WI38 (cell line): Measurements from ENCODE around the gene CCDC191.

Source experiments
- H3K4me3 ChIP-seq: 2 replicates; pipeline ENCODE4 v1.5.1; 2011; ENCODE audit warnings: low read depth, mild to moderate bottlenecking, control low read depth, low read length
- CTCF ChIP-seq: IDR thresholded peaks from 2 replicates; pipeline ENCODE4 v1.5.1; 2012; ENCODE audit warnings: low read depth, mild to moderate bottlenecking, control low read depth, low read length

Gene CCDC191

DNA sequence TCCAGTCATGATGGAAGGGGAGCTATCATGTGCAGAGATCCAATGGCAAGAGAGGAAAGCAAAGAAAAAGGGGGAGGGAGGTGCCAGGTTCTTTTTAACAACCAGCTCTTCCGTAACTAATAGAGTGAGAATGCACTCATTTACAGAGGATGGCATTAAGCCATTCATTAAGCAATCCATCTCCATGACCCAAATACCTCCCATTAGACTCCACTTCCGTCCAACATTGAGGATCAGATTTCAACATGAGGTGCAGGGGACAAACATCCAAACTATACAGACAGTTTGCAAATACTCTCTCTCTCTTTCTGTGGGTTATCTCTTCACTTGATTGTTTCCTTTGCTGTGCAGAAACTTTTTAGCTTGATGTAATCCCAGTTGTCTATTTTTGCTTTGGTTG is 87.3 kb downstream of the CCDC191 start:
- TF ChIP-seq CTCF = no peak
- no peak overlapping the region for H3K4me3 ChIP-seq

DNA sequence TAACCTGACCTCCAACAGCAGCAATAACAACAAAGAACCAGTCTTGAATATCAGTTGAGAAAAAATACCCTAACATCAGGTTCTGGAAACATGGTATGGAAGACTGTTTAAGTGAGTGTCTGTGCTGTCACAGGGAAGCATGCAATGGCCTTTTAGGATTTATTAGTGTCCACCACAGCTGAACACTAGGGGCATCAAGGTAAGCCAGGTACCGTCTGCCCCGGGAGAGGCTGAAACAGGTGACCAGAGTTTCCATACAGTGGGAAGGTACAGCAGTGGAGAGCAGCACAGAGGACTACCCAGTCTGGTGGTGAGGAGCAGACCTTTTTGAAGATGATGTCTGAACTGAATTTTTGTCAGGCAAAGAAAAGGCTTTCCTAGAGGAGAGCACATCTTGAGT is 90.2 kb downstream of the CCDC191 start:
- H3K4me3 ChIP-seq = no peak overlapping the region
- no peak for TF ChIP-seq CTCF

- H3K4me3 ChIP-seq = no peak overlapping the region
- TF ChIP-seq CTCF = no peak
Measured at GRCh38 chr3:113963879-113964278, 92.4 kb downstream of the CCDC191 start.

- TF ChIP-seq CTCF = no peak
- no peak overlapping the region for H3K4me3 ChIP-seq
Measured at GRCh38 chr3:113954091-113954685, 102.1 kb downstream of the CCDC191 start.

DNA sequence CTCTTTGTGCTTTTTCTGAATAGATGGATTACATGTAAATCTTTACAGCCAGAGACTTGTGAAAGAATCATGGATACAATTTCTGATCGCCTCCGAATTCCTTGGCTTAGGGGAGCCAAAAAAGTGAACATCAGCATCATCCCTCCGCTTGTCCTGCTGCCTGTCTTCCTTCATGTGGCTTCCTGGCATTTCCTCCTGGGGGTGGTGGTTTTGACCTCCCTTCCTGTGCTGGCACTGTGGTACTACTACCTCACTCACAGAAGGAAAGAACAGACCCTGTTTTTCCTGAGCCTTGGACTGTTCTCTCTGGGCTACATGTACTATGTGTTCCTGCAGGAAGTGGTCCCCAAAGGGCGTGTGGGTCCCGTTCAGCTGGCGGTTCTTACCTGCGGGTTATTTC is 102.6 kb downstream of the CCDC191 start:
- no peak for TF ChIP-seq CTCF
- no peak overlapping the region for H3K4me3 ChIP-seq

GRCh38 chr3:113952921-113953320 is 103.4 kb downstream of the CCDC191 start:
- no peak overlapping the region for H3K4me3 ChIP-seq
- TF ChIP-seq CTCF = no peak

DNA sequence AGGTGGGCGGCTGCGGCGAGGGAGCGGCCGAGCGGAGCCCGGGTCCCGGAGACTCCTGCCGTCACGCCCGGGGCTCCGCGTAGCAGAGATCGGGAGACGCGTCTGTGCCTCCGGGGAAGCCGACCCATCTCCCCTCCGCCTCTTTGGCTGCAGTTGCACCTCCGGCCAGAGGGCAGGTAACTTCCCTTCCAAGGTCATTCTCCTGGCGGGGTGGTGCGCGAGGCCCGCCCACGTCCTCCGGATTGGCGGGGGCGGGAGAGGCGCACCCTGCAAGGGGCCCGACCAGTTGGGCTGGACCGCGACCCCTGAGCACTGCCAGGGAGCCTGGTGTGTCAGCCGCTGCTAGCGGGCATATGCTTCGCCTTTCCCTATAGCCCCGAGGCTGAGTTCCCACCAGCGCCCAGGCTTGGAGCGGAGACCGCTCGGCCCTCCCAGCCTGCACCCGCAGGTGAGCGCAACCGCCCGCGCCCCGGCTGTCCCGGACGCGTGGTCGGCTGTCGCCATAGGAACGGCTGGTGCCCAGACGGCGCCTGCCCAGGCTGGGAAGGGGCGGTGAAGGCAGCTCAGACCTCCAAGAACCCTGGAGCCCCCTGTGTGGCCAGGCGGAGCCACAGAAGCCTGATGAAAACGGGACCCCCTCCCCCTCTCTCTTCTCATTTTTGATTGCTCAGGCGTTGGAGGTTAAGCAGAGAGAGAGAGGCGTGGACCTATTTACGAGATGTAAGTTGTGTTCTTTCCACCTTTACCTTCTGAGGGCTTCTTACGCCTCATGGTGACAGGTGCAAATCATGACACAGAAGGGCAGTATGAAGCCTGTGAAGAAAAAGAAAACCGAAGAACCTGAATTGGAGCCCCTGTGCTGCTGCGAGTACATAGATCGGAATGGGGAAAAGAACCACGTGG is 108.1 kb downstream of the CCDC191 start:
- TF ChIP-seq CTCF = no peak
- H3K4me3 ChIP-seq = peak overlapping the region; percentile 64
